Measurements from ENCODE around the gene C2orf72.
"Not testable (repeated sequence)": the region's sequence is repeated elsewhere in the genome, so short reads cannot be mapped to it uniquely, and the experiment has no call there.

Gene C2orf72

DNA sequence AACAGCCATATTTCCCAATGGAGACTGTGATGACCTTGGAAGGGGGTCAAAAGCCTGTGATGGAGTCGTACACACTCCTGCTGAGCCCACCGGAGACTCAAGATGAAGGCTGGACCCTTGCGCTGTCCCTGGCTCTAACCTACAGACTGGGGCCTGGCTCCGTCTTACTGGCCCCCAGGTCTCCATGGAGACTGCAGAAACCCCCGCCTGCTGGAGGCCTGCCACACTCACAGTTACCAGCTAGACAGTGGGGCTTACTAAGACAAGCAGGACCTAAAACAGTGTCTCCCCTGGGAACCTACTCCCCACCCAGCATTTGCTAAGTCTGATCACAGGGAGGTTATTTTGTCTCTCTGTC is 9.6 kb downstream of the C2orf72 start:
- DNase-seq (ENCODE audit: low spot score), result no peak

DNA sequence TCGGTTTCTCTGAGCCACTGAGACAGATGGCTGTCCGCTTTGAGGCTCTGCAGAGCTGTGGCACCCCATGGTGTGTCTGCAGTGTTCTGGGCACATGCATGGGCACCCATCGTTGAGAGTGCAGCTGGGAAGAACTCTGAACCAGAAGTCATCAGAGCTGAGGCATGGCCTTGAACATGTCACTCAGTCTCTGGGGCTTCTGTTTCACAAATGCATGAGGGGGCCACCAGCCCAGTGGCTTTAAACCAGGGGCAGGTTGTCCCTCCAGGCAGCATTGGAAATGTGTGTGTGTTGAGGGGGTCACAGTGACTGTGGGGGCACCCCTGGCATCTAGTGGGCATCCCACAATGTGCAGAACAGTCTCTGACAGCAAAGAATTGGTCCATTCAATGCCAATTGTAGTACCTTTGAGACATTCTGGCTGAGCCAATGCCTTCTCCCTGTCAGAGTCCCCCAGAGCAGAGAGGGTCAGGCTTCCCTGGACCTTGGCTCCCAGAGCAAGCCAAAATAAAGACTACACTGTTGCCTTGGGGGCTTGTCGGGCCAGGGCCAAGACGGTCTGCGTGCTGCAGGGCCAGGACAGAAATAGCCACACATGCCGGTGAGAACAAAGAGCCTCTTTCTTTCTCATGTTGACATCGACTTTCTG is 10.1 kb downstream of the C2orf72 start:
- no peak for DNase-seq (ENCODE audit: low spot score)

DNA sequence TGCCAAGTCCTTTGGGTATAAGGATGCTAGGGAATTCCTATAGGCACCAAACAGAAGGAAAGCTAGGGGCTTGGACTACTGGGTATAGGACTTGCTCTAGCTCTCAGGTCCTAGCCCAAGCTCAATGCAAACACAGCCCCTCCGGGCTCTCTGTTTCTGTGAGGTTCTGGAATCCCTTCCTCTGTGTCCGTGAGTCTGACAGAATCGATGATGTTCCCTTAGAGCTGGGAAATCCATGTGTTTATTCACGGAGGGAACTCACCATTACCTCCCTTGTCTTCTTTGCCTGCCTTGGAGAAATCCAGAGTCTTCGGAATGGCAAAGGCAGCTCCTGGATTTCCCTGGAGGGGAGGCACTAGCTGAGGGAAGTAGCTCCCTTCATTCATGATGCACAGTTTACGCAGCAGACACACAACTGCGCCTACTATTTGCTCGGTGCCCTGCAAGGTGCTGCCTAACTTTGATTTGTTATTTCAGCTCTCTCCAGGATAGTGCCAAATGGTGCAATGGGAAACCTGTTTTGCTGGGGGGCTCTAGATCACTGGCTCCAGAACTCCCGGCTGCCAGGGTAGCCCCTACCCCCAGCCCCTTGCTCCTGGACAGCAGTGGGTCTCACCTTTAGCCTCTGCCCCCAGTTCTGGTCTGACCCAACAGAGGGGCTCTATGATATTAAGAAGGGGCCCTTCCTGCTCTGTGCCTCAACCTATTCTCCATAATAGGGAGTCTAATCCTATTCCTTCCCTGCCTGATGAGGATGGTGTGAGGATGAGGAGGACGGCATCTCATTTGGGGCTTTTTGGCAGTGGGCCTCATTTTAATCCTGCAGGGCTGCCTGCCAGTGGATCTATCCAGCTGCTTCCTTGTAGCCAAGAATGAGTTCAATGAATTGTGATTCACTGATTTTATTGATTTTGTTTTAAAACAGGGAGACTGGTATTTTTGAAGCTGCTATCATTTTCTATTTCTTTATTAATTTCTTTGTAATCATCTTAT is 10.9 kb downstream of the C2orf72 start:
- DNase-seq (ENCODE audit: low spot score), result no peak

DNA sequence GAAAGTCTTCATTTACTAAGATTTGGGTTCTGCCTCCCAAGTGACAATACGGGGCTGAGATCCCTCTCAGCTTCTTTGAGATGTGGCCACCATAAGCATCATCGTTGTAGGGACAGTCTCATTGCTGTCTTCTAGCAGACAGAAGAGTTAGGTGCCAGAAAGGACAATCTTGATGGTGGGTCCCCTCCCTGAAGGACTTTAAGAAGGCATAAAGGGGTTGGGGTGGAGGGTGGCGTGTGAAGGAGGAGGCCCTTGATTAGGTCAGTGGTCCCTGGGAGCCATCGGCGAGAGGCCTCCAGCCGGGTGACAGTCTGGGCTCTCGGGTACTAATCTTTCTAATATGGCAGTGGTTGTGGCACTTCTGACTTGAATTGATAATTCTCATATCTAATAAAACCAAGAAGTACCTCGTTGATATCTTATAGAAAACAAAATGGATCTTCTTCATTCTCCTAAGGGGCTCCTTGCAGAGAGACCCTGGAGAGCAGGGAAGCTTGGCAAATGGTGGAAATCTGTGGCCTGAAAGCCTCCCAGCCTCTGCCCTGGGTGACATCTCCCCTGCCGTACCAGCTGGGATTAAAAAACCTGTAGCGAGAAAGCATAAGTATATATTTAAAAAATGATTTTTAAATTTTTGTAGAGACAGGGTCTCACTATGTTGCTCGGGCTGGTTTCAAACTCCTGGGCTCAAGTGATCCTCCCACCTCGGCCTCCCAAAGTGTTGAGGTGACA is 12.1 kb downstream of the C2orf72 start:
- DNase-seq (ENCODE audit: low spot score), result no peak

DNA sequence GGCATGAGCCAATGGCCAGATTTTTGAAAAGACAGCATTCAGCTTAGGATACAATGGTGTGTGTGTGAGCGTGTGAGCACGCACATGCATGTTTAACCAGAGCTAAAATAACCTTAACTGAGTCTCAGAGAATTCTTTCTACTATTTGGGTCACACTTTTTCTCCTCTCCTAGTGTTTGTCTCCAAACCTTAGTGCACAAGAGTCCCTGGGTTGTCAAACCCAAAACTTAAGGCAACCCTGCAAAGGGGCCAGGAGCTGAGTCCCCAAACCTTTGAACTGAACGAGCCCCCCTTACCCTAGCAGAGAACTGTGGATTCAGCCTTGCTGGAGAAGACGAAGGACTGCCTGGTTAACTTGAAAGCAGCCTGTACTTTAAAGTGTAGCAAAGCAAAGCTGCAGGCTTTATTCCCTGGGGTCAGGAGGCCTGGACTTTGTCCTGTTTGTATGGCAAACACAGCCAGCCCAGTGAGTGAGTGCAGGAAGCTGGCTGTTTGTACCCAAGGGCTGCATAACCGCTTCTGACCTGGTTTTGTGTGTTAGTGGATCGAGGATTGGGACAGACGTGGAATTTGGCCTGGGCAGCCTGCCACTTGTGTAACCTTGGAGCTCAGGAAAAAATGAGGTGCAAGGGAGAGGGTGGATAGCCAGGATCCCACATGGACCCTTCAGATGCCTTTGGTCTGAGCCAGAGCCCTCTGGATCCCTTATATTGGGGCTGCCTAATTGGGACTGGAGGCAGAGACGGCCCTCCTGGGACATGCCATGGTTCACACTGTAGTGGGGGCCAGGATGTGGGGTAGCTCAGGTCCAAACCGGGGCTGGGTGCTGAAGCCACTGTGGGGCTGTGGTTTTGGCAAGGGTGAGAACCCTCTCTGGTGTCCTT is 12.9 kb downstream of the C2orf72 start:
- no peak for DNase-seq (ENCODE audit: low spot score)

DNA sequence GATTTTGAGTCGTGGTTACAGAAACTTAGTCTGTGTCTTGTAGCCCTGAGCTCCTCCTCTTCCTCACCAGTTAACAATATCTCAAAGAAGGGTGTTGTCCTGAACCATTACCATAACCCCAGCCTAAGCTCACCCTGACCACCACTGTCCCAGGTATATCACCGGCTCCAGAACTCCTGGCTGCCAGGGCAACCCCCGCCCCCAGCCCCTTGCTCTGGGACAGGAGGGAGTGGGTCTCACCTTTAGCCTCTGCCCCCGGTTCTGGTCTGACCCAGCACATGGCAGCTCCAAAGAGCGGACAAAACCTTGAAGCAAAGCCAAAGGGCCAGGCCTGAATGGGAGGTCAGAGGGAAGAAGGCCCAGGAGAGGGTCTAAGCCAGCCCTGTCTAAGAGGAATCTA is 13.8 kb downstream of the C2orf72 start:
- no peak for DNase-seq (ENCODE audit: low spot score)

DNA sequence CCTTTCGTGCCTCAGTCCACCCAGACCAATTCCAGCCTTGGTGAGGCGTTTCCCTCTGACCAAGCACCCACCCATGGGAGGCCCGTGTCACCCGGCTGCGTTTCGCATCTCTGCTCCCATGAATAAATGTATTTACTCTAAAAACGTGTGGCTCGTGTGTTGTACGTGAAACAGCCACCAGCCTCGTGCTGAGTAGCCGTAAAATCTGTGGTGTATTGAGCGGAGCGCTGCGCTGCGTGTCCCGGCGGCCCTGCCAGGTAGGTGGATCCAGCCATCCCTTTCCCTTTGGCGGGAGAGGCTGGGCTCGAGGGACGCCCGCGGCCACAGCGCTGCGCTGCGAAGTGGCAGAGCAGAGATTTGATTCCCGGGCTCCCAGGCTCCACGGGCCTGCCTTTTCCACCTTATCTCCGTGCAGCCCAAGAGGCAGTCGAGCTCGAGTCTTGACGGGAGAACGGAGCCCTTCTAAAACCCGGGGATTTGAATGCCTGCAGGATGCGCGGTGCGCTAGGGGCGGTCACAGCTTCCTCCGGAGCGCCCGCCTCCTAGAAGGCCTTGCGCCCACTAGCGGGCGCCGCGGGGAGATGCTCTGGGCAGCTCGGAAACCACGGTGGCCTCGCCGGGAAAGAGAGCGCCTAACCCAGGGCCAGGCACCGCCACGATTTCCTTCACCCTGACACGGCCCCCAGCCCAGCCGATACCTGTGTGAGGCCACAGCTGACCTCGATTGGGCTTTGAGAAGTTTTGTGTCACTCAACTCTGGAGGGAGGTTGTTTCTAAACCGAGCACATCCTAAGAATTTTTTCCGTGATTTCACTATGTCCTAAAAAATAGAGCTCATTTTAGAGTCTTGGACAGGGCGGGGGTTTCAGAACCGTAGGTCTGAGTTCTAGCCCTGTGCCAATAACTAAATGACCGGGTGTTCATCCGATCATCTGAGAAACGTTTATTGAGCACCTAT is 15.4 kb downstream of the C2orf72 start:
- DNase-seq (ENCODE audit: low spot score), result peak; percentile 88

DNA sequence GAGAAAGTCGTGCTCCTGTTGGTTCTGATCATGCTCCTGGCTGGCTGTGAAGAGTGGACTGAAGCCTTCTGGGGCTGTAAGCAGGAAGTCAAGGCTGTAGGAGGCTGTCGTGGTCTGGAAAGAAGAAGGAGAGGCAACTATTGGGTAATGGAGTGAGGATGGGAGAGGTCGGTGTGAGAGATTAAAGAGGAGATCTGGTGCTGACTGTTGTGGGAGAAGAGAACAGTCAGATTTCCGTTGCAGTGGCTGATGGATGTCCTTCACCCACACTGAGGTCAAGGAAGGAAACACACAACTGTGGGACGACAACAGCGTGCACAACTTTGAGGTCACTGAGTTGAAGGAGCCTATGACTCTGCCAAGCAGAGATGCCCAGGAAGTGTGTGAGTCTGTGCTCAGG is 16.5 kb downstream of the C2orf72 start:
- no peak for DNase-seq (ENCODE audit: low spot score)

DNA sequence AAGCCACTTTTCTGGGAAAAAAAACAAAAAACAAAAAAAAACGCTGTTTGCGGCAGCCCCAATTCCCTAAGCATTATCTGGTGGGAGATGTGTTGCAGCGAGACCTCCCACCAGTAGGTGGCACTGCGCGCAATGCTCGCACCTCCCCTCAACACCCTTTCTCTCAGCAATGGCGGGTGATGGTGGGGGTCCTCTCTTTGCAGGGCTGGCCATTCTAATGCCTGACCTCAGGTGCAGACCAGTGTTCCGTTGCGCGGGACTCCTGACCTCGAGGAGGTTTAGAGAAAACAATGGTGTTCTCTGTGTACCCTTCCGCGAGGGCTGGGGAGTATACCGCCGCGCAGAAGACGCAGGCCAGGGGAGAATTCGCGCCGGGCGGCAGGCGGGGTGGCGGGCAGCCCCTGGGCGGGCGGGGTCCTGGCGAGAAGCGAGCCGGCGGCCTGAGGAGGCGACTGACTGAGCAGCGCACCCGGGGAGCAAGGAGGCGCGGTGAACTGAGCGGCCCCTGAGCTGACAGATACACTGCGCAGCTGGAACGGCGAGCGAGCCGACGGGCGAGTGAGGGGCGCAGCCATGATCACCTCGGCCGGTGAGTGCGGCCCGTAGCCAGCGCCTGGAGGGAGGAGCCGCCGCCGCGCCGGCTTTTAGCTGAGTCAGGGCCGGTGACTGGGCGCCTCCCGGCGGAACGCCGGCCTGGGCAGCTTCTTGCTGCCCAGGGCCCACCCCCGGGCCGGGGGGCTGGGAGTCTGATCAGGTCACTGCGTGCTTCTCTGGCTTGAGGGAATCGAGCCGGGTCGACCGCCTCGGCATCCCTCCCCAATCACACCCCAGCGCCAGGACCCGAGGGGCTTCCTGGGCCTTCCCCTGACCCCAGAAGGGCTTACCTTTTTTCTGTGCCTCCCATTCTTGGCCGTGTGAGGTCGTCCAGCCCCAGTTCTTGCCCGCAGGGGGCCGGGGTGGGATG is 19.4 kb downstream of the C2orf72 start, which contains the start of gene PSMD1:
Gene PSMD1 (plus strand): TSS at position 415 of the 964 bp plus-strand sequence. CDS start 159 bp downstream, at position 574.
- peak; percentile 92 for DNase-seq (ENCODE audit: low spot score)

DNA sequence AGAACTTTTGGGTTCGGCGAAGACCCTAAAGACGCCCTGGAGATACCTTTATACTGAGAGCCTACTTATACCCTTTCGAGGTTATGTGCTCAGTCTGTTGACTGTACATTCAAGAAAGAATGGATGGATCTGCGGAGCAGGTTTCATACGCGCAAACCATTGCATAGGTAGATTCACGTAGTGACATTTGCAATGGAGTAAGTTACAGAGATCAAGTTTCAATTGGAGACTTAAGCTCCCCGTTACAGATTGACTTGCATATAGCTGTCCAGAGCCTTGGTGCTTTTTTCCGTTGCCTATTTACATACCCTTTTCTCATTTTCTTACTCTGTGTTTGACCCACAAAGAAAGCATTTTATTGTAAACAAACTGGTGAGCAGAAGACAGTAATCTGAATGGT is 20.3 kb downstream of the C2orf72 start:
- DNase-seq (ENCODE audit: low spot score), result no peak

DNA sequence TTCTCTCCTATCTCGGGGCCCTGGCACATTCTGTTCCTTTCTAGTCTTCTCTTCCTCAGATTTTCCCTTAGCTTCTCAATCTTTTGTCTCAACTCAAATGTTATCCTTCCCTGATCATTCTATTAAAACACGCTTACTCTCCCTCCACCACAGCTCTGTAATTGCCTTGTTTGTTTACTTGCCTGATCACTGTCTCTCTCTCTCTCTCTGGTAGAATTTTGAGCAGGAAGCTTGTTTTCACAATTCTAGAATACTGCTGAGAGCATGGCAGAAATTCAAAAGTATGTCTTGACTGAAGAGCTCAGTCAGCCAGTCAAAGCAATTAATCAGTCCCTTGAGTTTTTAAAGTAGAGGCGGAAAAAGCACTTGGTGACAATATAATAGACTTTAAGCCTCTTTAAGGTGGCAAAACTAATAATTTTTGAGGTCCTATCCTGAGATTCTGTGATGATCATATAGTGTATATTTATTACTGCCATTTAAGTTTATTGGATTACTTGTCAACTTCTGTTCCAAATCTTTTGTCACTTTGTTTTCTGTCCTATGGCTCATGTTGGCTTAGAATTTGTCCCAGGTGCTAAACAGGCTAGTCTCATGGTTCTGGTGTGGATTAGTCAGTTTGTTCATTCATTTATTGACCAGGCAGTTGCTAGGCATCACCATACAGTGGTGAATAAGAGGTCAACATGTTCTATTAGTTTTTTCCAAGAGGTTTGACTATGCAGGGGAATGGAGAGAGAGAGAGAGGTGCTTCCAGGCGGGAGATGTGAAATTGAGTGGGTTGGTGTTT is 21.6 kb downstream of the C2orf72 start:
- DNase-seq (ENCODE audit: low spot score), result peak; percentile 66

DNA sequence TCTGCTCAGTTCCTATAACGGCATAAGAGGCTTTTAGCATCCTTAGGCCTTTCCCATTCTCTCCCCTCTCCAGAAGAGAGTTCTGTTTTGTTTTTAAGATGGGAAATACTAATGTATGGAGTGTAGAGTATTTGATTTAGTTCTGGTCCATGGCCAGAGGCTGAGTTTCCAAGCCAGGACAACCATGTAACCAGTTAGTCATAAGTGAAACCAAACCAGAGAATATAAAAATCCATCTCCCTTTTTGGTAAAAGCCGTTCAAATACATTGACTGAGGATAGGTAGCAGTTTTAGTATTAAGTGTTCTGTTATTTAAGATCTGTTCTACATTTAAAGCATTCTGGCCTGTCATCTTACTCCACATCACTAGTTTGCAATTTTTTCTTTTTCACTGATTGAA is 22.4 kb downstream of the C2orf72 start:
- DNase-seq (ENCODE audit: low spot score), result no peak

DNA sequence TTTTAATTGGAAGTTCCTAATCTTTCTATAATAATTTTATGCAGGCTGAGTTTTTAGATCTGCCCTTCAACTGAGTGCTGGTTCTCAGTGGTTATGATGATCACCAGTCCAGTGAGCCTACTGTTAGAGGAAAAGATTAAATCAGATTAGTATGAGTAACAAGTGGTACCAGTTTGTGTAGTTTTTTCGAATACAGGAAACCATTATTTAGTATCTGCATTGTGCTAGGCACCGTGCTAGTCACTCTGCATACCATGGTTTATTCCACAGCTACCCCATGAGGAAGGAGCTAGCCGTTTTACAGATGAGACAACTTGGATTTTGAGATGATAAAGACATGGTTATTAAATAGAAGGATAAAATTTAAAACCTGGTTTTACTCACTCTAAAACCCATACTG is 25.5 kb downstream of the C2orf72 start:
- DNase-seq (ENCODE audit: low spot score), result no peak

DNA sequence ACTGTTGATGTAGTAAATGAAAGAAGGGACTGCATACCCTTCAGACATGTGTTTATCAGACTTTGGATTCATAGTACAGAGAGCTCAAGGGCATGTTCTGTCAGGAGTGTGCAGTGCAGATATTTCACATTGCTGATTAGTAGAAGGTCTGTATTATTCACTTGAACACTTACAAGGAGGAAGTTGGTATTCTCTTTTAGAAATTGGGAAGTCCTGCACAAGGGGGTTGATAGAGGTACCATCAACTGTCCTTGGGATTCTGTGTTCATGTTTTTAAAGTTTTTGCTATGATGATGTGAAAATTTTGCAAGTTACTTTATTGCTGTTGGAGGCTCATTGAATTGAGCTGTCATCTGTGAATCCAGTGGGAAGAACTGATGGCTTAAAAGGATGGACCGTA is 26.0 kb downstream of the C2orf72 start:
- DNase-seq (ENCODE audit: low spot score), result no peak

DNA sequence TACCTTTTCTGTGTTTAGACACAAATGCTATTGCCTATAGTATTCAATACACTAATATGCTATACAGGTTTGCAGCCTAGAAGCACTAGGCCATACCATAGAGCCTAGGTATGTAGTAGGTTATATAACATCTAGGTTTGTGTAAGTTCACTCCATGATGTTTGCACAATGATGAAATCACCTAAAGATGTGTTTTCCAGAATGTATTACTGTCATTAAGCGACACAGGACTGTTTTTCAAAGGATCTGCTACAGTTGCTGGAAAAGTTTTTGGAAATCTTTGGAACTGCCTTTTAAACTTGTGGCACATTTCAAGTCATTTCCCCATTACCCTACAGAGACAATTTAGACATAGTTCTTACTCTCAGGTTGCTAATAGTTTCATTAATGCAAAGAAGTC is 28.6 kb downstream of the C2orf72 start:
- DNase-seq (ENCODE audit: low spot score), result no peak

DNA sequence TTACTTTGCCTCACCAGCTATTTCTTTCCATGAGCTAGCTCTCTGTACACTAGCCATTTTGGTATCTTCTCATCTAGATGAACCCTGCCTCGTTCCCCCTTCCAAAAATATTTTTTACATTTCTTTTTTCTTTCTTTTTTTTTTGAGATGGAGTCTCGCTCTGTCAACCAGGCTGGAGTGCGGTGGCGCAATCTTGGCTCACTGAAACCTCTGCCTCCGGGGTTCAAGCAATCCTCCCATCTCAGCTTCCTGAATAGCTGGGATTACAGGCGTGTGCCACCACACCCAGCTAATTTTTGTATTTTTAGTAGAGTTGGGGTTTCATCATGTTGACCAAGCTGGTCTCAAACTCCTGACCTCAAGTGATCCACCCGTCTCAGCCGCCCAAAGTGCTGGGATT is 30.2 kb downstream of the C2orf72 start:
- DNase-seq (ENCODE audit: low spot score), result not testable (repeated sequence)

DNA sequence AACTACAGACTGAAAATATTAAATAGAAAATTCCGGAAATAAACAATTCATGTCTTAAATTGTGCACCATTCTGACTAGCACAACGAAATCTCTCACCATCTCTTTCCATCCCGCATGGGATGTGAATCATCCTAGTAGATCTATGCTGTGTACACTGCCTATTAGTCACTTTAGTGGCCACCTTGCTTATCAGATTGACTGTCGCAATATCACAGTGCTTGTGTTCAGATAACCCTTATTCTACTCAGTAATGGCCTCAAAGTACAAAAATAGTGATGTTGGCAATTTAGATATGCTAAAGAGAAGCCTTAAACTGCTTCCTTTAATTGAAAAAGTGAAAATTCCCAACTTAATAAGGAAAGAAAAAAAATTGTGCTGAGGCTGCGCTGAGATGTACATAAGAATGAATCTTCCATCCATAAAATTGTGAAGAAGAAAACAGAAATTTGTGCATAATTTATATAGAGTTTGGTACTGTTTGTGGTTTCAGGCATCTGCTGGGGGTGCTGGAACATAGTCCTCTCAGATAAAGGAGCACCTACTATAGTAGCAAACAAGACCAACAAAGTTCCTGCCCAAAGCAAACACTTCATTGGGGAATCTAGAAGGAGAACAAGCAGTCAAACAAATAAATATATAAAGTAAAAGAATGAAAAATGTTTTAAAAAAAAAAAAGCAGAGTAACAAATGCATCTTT is 31.4 kb downstream of the C2orf72 start:
- peak; percentile 32 for DNase-seq (ENCODE audit: low spot score)

Measured in kidney tubule cell (primary cell).